SK-MEL-5 (cell line): Measurements from ENCODE around the gene ARMH3. TPM values are rescaled to one million over a fixed set of nuclear protein-coding genes. Genes with fewer than 3 reads are reported as not detected.

Source experiments
- DNase-seq: peaks from one replicate; pipeline ENCODE4 v3.0.0-alpha.2; 2016; ENCODE audit warnings: low read depth, low spot score
- in situ Hi-C: cut with HindIII; loops from 2 replicates; pipeline ENCODE4 v1.10.0; 2016; ENCODE audit warnings: low sequenced_read_pairs, high pct_unique_total_duplicates, low pct_unique_long_range_greater_than_20kb
- total RNA-seq: library from RNA; depleted of rRNA; stranded (reverse); fragments of >200 nt; shearing (Covaris generic); gene quantifications from 2 replicates; pipeline ENCODE4 v1.2.3, GENCODE V29; 2014

Gene ARMH3
- total RNA-seq, 1 experiment from 2014 or later, result 7.5 TPM

DNA sequence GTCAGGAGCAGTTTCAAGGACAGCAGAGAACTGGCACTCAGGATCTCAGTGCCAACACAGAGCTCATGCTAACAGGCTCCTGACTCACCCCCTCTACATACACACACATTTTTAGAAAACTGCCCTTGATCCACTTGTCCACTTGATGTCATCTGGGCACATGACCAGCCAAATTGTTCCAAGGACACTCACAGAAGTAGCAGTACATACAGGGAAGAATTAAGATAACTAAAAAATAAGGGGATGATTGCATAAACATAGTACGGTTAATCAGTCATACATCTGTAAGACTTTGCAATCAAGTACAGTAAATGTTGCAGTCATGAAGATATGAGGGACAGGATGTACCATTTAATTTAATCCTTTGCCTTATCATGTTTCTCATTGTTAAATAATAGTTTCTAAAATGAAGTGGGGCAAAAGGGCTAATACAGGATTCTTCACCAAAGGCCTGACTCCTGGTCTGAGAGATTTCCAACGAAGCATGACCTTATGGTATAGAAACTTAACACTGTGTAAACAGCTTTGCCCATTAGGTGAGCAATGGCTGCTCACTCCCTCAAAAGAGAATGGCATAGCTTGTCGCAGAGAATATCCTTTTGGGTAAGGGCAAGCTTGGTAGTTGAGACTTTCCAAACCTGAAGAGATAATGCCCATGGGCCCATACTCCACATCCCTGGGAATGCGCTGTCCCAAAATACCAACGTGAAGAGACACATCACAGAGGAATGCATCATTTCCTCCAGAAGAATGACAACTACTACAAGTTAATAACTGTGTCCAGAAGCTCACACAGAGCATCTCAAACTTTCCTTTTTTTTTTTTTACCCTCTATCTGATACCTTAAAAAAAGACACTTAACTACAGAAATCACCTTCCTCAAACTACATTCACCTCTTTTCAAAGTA is 94.1 kb downstream of the ARMH3 start:
- DNase-seq, result no peak
- in situ Hi-C loops, result no loop called here

DNA sequence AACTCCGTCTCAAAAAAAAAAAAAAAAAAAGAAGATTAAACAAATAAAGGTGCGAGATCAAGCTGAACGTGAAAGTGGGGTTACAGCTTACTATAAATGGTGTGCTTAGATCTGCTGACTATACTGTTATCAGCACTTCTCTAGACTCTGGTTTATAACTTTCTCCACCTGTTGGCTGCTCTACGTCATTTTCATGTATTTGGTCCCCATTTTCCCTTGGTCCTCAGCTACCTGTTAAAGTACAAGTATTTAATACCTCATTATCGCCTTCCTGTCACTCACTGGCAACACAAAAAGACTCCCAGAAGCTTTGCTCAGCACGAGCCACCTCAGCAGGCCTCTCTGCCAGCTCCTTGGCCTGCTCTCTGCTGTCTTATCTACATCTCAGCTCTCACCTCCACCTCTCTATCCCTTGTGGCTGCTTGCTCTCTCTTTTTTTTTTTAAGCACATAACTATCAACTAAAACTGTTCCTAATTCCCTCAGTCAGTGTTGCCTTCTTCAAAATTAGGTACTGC is 95.0 kb downstream of the ARMH3 start:
- in situ Hi-C loops, result no loop called here
- no peak for DNase-seq

DNA sequence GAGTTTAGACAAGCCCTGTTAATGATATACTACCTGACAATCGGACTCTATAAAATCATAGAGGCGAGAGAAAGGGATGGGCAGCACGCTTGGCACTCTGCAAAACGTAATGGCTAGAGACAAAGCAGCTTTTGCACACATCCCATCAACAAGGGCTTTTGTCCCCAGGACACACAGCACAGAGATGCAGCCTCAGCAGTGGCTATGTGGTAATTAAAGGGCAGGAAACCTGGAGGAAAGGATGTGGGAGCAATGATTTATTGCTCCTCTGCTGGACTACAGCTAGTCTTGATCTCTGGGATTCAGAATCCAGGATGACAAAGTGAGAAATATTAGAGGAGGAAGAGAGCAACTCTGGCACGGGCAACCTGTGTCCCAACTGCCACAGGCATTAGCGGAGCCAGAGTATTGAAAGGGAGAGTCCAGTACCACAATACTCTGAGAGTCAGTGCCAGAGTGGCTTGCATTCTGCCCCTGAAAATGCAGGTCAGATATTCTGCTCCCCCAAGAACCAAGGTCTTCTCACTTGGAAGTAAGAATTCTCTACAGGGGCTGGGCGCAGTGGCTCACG is 96.5 kb downstream of the ARMH3 start:
- in situ Hi-C loops, result no loop called here
- no peak for DNase-seq

DNA sequence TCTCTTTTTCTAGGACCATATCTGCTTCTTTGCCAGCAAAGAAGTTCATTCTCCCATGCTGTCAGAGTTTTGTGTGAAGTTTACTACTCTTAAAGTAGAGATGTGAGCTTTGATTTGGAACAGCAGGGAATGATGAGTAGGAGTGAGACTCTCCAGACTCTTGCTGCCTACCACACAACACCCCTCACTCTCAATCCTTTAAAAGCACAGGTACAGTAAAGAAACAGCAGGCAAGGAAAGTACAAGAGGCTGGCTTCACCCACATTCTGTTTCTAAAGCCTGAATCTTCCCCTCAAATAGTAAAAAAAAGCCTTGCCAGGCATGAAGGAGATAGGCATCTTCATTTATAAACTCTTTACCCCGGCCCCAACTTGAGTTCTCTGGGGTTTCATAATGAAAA is 97.3 kb downstream of the ARMH3 start:
- DNase-seq, result no peak
- in situ Hi-C loops, result no loop called here

DNA sequence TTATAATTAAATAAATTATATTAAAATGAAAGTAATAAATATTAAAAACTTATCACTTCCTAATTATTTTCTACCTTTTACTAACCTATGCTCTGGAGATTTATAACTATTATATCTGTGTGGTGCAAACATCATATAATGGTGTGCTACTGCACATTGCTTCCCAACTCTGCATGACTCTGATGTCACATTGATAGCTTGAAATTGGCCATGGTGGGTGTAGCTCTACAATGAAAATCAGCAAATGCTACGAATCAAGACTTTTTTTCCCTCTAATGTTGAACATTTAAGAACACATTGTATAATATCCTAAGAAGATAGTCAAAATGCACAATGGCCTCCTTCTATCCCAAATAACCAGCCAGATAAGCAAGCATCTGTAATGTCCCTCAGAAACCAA is 99.1 kb downstream of the ARMH3 start:
- in situ Hi-C loops, result no loop called here
- no peak for DNase-seq

DNA sequence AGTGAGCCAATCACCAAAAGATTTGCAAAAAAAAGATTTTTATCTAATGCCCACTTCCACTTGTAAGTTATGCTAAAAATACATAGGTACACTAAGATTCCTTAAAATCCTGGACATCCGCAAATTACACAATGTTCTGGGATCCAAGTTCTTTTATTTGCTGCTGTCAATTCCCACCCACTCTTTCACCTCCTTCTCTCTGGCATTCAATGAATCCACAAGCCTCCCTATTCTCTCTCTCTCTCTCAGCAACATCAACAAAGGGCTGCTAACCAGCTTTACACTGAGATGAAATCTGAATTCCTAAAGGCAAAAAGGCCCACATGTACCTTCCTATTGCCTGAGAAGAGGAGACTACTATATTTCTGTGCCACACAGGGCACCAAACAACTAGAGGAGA is 99.9 kb downstream of the ARMH3 start:
- in situ Hi-C loops, result no loop called here
- no peak for DNase-seq

DNA sequence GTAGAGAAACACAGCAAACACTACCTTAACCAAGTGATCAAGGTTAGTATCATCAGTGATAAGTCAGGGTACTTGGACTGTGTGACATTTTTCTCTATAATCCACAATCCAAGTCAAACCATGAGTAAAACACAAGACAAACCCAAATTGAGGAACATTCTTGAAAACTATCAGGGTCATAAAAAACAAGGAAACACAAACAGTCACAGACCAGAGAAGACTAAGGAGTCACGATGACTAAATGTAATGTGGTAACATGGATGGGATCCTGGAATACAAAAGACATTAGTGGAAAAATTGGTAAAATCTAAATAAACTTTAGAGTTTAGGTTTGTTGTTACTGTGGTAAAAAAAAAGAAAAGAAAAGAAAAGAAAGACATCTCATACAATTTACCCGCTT is 103.8 kb downstream of the ARMH3 start:
- in situ Hi-C loops, result no loop called here

DNA sequence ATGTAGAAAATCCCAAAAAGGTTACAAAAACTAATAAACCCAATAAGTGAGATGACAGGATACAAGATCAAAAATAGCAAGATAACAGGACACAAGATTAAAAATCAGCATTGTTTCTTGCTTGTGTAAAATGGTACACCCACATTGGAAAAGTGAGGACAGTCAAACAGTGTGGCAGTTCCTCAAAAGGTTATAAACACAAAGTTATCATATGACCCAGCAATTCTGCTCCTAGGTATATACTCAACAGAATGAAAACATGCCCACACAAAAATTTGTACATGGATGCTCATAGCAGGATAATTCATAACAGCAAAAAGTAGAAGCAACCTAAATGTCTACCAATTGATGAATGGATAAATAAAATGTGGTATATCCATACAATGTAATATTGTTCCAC is 105.8 kb downstream of the ARMH3 start:
- DNase-seq, result no peak
- in situ Hi-C loops, result no loop called here

More for the DNA sequence above, 103.8 kb downstream of the ARMH3 start:
- DNase-seq, result no peak

DNA sequence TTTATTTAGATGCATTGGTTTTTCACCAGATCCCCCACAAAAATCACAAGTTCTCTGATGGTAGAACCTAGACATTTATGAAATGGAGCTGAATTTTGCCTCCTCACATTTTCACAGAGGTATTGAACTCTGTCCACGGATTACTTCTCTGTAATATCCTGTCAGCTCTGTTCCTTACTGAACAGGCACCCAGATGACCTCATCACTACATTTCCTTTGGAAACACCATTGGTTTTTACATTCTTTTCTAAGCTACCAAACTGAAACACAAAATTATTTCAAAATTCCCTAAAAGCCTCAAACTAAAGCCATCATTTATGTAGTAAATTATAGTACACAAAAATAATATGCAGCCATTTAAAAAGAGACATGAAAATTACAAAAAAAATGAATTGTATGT is 114.1 kb downstream of the ARMH3 start:
- no peak for DNase-seq
- in situ Hi-C loops, result no loop called here

DNA sequence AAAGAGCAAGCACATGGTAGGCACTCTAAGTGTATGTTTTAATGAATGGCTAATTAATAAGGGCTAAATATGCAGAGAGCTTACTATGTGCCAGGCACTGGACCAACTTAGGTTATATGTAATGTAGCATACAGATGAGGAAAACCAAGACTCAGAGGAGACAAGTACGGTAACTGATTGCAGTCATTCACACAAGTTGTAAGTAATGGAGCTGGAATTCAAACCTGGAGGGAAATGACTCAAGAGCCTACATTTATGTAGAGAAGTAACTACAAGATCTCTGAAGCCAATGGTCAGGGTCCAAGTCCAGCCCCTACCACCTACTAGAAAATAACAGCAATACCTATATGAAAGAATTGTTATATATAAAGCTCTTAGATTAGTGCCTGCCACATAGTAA is 115.1 kb downstream of the ARMH3 start:
- in situ Hi-C loops, result no loop called here
- no peak for DNase-seq

DNA sequence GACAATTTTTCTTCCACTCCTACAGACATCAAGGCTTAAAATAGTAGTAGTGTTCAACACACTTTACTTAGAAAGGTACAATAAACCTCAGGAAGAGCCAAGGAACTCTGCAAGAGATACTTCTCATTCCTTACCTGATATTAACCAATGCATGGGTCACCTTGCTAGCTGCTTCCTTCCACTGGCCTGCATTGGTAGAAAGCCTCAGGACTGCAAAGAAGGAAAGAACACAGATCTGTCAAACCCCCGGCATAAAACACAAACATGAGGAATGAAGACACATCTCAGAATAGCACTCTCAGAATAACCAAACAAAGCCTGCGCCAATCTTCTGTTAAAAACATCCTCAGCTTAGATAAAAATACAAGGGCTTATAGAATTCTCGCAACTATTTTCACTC is 116.2 kb downstream of the ARMH3 start:
- in situ Hi-C loops, result no loop called here
- DNase-seq, result no peak

DNA sequence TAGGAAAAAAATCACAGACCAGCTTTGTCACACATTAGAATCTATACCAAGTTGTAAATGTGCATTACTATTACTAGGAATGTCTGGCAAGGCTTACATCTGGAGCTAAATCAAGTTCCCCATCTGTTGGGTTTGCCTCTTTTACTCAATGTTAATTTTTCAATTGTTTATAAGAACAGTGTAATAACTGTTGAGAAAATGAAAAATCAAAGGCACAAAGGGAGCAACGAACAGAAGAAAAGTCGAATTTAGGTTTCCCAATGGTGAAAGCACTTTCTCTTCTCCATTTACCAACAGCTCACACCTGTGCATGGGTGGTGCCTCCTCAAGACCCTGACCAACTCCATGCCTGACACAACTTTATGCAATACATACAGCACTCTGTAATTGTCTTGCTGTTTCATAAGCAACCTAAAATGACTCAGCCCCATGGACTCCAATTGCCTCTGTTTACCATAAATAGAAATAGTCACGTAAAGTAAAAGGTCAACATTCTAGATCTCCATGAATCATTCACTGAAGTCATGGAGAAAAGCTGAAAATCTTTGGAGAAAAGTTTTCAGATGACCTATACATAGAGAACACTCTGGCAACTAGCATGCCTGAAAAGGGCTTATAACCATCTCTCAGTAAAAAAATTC is 116.8 kb downstream of the ARMH3 start:
- peak; percentile 41 for DNase-seq
- in situ Hi-C loops, result no loop called here

DNA sequence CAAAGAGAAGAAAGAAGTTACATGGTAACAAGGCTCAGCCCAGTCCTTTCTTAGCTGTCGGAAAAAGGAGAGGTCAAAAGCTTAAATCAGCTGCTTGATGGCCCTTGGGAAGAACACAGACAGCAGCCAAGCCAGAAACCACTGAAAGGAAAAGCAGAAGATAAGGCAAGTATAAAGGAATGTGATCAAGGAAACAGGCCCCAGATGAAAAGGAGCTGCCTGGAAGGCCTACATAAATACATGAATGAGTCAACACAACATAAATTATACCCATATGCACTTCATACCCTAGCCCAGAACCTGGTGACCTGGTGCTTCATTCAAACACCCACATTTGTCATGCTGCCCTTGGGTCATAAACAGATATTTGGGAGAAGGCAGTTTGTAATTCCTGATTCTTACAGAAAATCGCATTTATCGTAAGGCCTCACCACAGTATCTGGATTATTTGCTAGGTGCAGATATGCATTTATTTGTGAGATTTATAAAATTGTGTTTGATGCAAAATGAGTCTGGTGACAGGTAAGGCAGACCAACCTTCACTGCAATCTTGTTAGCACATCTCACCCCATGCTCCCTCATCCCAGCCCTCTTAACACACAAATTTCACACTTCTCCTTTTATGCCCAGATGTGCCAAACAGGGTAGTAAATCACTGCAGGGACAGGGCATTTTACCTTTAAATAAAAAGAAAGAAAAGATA is 117.5 kb downstream of the ARMH3 start:
- peak; percentile 27 for DNase-seq

DNA sequence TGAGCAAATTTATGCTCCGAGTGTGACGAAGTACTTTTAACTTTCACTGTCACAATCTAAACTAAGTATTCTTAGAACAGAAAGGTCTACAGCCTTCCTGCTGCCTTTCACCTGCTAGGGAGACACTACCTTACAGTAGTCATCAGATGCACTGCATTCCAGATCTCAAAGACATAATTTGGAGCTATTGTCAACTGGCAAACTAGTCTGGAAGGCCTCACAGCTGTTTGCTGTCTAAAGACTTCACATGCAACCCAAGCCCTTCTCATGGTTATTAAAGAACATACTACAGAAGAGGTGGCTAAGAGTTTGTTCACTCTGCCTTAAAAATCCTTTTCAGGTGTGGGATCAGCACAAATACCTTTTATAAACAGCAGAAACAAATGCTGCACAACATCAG is 120.5 kb downstream of the ARMH3 start:
- in situ Hi-C loops, result no loop called here

More for the DNA sequence above, 117.5 kb downstream of the ARMH3 start:
- in situ Hi-C loops, result no loop called here

DNA sequence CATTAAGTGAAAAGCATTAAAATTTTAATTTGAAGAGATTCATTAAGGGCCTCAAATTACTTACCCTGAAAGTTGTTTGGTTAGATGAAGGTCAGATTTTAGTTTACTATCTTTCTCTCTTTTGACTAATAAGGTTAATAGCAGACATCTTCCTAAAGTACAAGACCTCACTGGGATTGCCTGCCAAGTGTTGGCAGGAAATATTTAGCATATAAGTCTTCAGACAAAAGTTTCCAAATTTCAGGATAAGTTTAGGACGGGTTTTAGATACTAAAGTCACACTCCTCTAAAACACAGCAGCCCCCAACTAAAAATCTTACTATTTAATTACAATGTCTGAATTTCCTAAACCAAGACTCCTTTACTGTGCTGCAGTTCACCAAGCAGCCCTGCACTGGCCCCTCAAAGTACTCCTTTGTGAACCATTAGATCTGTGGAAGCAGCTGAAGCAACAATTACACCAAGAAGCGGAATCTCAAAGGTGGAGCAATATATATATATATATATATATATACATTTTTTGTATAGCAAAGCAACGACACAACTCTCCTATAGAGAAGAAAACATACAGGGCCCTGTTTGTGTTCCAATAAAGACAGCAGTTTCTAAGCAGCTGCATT is 121.2 kb downstream of the ARMH3 start:
- no peak for DNase-seq
- in situ Hi-C loops, result no loop called here

More for the DNA sequence above, 120.5 kb downstream of the ARMH3 start:
- DNase-seq, result no peak

DNA sequence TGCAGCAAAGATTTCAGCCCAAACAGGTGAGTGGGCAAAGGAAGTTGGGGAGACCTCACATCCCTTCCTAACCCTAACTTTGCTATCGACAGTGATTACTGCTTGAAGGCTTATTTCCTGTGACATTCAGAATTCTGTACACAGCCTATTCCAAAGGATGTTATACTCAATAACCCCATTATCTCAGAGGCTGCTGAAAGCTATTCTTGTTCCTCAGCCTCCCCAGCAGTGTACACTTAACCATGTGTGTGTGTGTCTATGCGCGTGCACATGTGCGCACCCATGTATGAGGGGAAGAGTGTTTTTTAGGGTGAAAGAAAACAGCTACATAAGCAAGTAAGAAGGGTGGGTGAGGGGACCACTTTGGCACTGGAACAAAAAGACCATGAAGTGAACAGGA is 122.0 kb downstream of the ARMH3 start:
- in situ Hi-C loops, result no loop called here
- DNase-seq, result peak; percentile 45

DNA sequence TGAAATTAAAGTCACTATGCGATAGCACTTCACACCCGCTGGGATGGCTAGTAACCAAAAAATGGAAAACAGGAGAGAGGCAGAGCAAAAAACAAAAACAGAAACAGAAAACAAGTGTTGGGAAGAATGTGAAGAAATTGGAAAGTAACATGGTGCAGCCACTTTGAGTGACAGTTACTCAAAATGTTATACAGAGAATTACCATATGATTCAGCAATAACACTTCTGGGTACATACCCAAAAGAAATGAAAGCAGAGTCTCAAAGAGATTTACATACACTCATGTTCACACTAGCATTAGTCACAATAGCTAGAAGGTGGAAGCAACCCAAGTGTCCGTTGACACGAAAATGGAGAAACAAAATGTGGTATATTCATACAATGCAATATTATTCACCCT is 123.8 kb downstream of the ARMH3 start:
- in situ Hi-C loops, result no loop called here
- no peak for DNase-seq

DNA sequence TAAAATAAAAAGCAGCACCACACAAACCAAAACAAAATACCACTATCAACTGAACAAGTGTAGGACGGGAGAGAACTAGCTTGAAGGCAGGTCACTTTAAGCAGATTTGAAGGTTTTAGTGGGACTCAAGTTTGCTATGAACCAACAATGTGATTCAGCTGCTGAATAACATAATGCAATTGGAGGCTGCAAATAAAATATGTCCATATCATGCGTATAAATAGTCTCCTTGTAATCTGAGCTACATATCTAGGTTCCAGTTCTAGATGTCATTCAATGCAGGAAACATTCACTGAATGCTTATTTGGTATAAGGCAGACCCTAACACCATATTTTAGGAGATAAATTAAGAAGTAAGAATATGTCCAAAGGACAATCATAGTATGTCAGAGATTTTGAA is 130.9 kb downstream of the ARMH3 start:
- in situ Hi-C loops, result no loop called here
- no peak for DNase-seq
